Hematopoietic multipotent progenitor cell treated with erythropoietin and hydrocortisone succinate and interleukin-3 and kit ligand, for 6 days (in vitro differentiated cells): ENCODE measurements around the gene IER5L.

Experiments used
- DNase-seq: peaks from one replicate; pipeline ENCODE4 v3.0.0-alpha.2; 2015

IER5L gene

DNA sequence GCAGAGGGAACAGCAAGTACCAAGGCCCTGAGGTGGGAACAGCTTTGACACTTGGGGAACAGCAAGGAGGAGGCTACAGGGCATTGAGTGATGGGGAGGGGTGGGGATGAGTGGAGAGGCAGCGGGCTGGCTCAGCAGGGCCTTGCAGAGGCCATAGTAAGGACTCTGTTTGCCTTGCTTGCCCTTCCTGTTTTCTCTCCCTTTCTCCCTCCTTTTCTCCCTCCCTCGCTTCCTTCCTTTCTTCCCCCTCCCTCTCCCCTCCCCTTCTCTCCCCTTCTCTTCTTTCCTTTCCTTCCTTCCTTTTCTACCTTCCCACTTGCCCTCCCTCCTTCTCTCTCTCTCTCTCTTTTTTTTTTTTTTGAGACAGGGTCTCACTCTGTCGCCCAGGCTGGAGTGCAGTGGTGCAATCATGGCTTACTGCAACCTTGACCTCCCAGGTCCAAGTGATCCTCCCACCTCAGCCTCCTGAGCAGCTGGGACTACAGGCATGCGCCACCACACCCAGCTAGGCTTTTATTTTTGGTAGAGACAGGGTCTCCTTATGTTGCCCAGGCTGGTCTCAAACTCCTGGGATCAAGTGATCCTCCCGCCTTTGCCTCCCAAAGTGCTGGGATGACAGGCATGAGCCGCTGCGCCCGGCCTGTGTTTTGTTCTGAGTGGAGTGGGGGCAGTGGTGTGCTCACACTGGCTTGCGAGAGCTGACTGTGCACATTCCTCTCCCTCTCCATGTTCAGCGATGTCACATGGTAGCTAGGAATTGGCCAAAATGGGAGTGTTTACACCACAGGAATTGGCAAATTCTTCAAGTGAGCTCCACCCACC is 17.1 kb downstream of the IER5L start:
- no peak for DNase-seq

- DNase-seq, result no peak
Measured at GRCh38 chr9:129156163-129156562, 21.9 kb downstream of the IER5L start.

DNA sequence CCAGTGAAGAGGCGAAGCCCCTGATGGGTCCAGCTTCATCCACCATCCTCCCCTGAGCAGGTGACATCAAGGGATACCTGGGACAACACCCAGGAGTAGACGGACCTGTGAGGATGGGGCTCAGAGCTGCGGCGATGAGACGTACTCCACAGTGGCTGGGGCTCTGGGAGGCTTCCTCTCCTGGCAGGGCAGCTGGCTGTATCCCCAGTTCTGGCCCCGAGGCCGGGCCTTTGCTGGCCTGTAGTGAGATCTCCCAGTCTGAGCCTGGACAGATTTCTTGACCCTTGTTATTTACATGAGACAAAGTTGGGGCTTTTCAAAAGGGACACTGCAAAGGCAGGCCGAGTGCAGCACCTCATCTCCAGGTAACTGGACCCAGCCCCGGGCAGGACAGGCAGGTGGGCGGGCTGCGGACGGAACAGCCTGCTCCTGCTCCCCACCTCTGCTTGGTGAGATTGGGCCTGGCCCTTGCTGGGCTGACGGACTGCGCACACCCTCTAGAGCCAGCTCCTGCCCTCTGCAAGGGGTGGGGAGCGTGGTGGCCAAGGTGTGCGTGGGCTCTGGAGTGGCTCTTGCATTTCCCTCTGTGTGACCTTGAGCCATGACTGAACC is 23.1 kb downstream of the IER5L start:
- DNase-seq, result no peak

- DNase-seq, result no peak
Measured at GRCh38 chr9:129151469-129151868, 26.6 kb downstream of the IER5L start.

- DNase-seq, result no peak
Measured at GRCh38 chr9:129150672-129151211, 27.3 kb downstream of the IER5L start.

DNA sequence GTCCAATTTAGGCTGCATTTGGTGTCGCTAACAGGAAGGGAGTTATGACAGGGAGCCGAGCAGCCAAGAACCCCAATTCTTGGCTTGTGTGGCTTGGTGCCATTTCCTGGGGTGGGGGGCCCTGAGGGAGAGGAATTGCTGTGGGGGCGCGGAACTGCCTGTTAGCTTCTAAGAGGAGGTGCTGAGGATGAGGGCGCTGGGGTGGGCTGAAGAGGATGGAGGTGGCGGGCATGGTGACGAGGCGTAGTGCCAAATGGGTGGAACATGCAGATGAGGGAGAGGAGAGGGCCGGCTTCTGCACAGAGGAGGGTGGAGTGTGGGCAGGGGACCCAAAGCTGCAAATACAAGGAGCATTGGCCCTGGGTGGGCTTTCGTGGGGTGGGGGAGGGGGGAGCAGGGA is 27.9 kb downstream of the IER5L start:
- DNase-seq, result no peak

DNA sequence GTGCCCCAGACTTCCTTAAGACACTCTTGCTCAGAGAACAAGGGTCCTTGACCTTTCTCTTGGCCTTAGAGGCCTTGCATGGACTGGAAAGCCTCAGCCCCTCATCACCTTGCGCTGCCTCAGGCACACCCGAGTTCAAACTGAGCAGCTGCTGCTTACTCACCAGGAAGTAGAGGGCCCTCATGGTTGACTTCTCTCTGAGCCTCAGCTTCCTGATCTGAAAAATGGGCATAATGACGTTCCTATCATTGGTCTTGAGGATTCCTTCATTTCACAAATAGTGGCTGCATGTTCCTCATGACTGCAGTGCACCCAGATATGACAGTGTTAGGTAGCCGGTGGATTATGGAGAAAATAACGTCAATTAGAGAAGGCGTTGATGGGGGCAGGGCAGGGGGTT is 28.6 kb downstream of the IER5L start:
- DNase-seq, result no peak

- no peak for DNase-seq
Measured at GRCh38 chr9:129148463-129149204, 29.4 kb downstream of the IER5L start.

GRCh38 chr9:129146441-129146941 is 31.6 kb downstream of the IER5L start:
- no peak for DNase-seq

DNA sequence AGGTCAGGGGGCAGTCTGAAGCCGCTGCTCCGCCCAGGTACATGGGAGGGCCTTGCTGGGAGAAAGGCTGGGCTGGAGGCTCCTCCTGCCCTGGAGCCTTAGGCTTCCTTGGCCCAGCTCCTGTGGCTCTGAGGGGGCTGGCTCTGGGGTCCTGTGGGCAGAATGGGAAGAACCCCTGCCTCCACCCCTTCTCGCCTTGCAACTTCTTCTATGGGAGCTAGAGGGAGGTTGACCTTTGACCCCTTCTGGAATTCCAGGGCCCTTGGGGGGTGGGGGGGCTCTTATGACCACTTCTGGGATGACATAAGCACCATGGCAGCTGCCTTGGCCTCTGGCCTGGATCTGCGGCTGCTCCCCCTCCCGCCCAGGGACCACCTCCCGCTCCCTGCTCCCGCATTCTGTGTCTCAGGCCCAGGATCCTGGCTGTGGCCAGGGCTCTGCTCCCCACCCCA is 32.2 kb downstream of the IER5L start:
- DNase-seq, result no peak

DNA sequence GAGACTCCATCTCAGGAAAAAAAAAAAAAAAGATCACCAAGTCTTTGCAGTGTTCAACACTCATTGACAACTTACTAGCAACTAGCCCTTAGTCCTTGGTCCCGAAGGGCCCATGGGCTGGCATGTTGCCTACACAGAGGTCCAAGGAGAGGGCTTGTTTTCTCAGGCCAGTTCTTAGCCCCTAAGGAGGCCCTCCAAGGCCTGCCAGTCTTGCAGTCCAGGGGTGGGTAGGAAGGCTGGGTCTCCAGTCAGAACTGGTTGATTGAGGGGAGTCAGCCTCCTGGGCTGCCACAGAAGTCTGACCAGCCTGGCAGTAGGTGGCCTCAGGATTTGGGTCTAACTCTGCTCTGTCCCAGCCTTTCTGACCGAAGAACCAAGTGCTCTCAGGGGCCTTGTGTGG is 32.7 kb downstream of the IER5L start:
- DNase-seq, result no peak

- peak; percentile 87 for DNase-seq
Measured at GRCh38 chr9:129143031-129143927, 34.8 kb downstream of the IER5L start.

DNA sequence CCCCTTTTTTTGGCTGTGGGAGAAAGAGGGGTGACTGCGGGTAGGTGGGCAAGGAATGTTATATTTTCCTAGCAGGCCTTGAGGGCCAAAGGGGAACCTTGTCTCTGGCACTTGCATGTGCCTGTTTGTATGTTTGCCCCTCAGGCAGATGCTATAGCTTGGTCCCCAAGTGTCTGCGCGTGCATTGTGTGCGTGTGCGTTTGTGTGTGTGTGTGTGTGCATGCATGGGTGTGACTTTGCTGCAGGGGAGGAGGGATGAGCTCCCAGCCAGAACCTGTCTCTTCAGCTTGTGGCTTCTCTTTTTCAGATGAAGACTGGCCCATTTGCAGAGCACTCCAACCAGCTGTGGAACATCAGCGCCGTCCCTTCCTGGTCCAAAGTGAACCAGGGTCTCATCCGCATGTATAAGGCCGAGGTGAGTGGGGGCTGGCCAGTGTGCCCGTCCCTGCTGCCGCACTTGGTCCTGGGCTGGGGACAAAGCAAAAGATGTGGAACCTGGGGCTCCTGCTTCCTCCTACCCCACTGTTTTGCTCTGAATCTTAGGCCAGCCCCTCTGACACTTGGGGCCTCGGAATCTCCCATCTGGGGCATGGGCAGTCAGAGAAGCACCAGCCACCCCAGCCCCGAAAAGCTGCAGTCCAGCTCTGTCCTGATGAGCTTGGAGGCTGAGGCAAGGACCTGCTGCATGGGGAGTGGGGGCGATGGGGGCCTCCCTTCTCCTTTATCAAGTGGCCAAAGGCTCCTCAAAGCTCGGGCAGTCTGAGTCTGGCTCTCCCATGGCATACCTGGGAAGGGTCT is 35.7 kb downstream of the IER5L start:
- no peak for DNase-seq

GRCh38 chr9:129141066-129142041 is 36.7 kb downstream of the IER5L start:
- peak; percentile 70 for DNase-seq

- peak; percentile 43 for DNase-seq
Measured at GRCh38 chr9:129140397-129141065, 37.5 kb downstream of the IER5L start.

- peak; percentile 86 for DNase-seq
Measured at GRCh38 chr9:129139993-129140396, 38.1 kb downstream of the IER5L start.

- DNase-seq, result peak; percentile 93
Measured at GRCh38 chr9:129139233-129139992, 38.6 kb downstream of the IER5L start.

GRCh38 chr9:129138476-129139232 is 39.4 kb downstream of the IER5L start:
- DNase-seq, result no peak
